ENCODE data around the gene SNED1. TPM values are rescaled to one million over a fixed set of nuclear protein-coding genes. Genes with fewer than 3 reads are reported as not detected.

The SNED1 gene
- total RNA-seq, 1 experiment from 2014 or later = 3.2 TPM

DNA sequence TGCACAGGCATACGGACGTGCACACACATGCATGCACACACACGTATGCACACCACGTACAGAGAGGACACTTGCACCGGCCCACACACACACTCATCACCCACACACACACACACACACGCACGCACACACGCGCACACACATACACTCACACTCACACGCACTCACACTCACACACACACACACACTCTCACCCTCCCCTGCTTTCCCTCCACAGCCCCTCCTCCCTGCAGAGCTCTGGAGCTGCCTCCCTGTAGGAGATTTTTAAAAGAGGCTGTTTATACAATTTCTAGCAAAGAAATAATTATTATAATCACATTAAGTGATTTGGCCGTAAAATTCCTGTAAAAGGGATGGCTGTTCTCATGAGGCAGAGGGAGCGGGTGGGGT is 36.5 kb upstream of the SNED1 start:
- Mint-ChIP-seq H3K27me3 (ENCODE audit: low read depth) (no peaks in the 10 kb centered on the region), H3K4me1 (peaks cover 5% of the 10 kb centered on the region; the same call in 1 of the 2 replicates), H3K27ac (no peak overlapping the region), H3K4me3 (no peak overlapping the region), H3K9me3 (no peaks in the 10 kb centered on the region), H3K36me3 (no peaks in the 10 kb centered on the region)
- TF ChIP-seq ZNF396 (CRISPR knock-in tag; IDR thresholded peaks at IDR 0.05; ENCODE audit: borderline replicate concordance) = no peak
- no peak for TF ChIP-seq TEAD4 (CRISPR knock-in tag; IDR thresholded peaks at IDR 0.05)
- TF ChIP-seq, protein P1, sequence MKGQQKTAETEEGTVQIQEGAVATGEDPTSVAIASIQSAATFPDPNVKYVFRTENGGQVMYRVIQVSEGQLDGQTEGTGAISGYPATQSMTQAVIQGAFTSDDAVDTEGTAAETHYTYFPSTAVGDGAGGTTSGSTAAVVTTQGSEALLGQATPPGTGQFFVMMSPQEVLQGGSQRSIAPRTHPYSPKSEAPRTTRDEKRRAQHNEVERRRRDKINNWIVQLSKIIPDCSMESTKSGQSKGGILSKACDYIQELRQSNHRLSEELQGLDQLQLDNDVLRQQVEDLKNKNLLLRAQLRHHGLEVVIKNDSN (CRISPR knock-in tag; IDR thresholded peaks at IDR 0.05) = no peak
- TF ChIP-seq ZNF138 (CRISPR knock-in tag; conservative IDR thresholded peaks at IDR 0.05) = no peak
- TF ChIP-seq, protein P2, sequence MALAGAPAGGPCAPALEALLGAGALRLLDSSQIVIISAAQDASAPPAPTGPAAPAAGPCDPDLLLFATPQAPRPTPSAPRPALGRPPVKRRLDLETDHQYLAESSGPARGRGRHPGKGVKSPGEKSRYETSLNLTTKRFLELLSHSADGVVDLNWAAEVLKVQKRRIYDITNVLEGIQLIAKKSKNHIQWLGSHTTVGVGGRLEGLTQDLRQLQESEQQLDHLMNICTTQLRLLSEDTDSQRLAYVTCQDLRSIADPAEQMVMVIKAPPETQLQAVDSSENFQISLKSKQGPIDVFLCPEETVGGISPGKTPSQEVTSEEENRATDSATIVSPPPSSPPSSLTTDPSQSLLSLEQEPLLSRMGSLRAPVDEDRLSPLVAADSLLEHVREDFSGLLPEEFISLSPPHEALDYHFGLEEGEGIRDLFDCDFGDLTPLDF (CRISPR knock-in tag; IDR thresholded peaks at IDR 0.05) = no peak
- no peak for TF ChIP-seq ZNF671 (CRISPR knock-in tag; IDR thresholded peaks at IDR 0.05)
- no peak for TF ChIP-seq GTF2I (CRISPR knock-in tag; conservative IDR thresholded peaks at IDR 0.05)
- TF ChIP-seq ZNF263 (CRISPR knock-in tag; IDR thresholded peaks at IDR 0.05; ENCODE audit: low read depth) = no peak
- no peak for TF ChIP-seq ELF4 (CRISPR knock-in tag; IDR thresholded peaks at IDR 0.05; ENCODE audit: low read depth)
- TF ChIP-seq, protein P3, sequence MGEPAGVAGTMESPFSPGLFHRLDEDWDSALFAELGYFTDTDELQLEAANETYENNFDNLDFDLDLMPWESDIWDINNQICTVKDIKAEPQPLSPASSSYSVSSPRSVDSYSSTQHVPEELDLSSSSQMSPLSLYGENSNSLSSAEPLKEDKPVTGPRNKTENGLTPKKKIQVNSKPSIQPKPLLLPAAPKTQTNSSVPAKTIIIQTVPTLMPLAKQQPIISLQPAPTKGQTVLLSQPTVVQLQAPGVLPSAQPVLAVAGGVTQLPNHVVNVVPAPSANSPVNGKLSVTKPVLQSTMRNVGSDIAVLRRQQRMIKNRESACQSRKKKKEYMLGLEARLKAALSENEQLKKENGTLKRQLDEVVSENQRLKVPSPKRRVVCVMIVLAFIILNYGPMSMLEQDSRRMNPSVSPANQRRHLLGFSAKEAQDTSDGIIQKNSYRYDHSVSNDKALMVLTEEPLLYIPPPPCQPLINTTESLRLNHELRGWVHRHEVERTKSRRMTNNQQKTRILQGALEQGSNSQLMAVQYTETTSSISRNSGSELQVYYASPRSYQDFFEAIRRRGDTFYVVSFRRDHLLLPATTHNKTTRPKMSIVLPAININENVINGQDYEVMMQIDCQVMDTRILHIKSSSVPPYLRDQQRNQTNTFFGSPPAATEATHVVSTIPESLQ (CRISPR knock-in tag; IDR thresholded peaks at IDR 0.05) = no peak
- TF ChIP-seq ZNF423 (CRISPR knock-in tag; IDR thresholded peaks at IDR 0.05) = no peak
- TF ChIP-seq NFE2L1 (CRISPR knock-in tag; IDR thresholded peaks at IDR 0.05) = no peak
- TF ChIP-seq, protein P4, sequence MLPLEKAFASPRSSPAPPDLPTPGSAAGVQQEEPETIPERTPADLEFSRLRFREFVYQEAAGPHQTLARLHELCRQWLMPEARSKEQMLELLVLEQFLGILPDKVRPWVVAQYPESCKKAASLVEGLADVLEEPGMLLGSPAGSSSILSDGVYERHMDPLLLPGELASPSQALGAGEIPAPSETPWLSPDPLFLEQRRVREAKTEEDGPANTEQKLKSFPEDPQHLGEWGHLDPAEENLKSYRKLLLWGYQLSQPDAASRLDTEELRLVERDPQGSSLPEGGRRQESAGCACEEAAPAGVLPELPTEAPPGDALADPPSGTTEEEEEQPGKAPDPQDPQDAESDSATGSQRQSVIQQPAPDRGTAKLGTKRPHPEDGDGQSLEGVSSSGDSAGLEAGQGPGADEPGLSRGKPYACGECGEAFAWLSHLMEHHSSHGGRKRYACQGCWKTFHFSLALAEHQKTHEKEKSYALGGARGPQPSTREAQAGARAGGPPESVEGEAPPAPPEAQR (CRISPR knock-in tag; IDR thresholded peaks at IDR 0.05) = no peak
- TF ChIP-seq, protein P5, sequence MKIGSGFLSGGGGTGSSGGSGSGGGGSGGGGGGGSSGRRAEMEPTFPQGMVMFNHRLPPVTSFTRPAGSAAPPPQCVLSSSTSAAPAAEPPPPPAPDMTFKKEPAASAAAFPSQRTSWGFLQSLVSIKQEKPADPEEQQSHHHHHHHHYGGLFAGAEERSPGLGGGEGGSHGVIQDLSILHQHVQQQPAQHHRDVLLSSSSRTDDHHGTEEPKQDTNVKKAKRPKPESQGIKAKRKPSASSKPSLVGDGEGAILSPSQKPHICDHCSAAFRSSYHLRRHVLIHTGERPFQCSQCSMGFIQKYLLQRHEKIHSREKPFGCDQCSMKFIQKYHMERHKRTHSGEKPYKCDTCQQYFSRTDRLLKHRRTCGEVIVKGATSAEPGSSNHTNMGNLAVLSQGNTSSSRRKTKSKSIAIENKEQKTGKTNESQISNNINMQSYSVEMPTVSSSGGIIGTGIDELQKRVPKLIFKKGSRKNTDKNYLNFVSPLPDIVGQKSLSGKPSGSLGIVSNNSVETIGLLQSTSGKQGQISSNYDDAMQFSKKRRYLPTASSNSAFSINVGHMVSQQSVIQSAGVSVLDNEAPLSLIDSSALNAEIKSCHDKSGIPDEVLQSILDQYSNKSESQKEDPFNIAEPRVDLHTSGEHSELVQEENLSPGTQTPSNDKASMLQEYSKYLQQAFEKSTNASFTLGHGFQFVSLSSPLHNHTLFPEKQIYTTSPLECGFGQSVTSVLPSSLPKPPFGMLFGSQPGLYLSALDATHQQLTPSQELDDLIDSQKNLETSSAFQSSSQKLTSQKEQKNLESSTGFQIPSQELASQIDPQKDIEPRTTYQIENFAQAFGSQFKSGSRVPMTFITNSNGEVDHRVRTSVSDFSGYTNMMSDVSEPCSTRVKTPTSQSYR (CRISPR knock-in tag; IDR thresholded peaks at IDR 0.05) = no peak
- TF ChIP-seq, protein P6, sequence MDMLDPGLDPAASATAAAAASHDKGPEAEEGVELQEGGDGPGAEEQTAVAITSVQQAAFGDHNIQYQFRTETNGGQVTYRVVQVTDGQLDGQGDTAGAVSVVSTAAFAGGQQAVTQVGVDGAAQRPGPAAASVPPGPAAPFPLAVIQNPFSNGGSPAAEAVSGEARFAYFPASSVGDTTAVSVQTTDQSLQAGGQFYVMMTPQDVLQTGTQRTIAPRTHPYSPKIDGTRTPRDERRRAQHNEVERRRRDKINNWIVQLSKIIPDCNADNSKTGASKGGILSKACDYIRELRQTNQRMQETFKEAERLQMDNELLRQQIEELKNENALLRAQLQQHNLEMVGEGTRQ (CRISPR knock-in tag; IDR thresholded peaks at IDR 0.05) = no peak
- TF ChIP-seq NR3C1 (CRISPR knock-in tag; conservative IDR thresholded peaks at IDR 0.05; ENCODE audit: low read depth) = no peak
- TF ChIP-seq CBFB (CRISPR knock-in tag; IDR thresholded peaks at IDR 0.05; ENCODE audit: low read depth) = no peak
- no peak for TF ChIP-seq GRHL2 (CRISPR knock-in tag; IDR thresholded peaks at IDR 0.05; ENCODE audit: insufficient replicate concordance, severe bottlenecking)
- TF ChIP-seq ESRRA (CRISPR knock-in tag; IDR thresholded peaks at IDR 0.05; ENCODE audit: borderline replicate concordance) = no peak
- ChIA-PET CTCF (interaction anchor here (0.9 kb wide), 1 partner anchor 47 kb away, joined by 6 read pairs; no protein-coding TSS in a partner anchor), POLR2A (no interaction called here)
- ATAC-seq (no peak), DNase-seq (ENCODE audit: low spot score) (no peak)
